ENCODE results near the gene IFNA13. TPM values are rescaled to one million over a fixed set of nuclear protein-coding genes. Genes with fewer than 3 reads are reported as not detected.
A peak's percentile ranks its signal among the peaks of the same experiment; 100 is the strongest.

IFNA13 gene
- total and polyA plus RNA-seq, 3 donors from 2014 or later: 0.63 to 1.9 TPM; not detected in 1

DNA sequence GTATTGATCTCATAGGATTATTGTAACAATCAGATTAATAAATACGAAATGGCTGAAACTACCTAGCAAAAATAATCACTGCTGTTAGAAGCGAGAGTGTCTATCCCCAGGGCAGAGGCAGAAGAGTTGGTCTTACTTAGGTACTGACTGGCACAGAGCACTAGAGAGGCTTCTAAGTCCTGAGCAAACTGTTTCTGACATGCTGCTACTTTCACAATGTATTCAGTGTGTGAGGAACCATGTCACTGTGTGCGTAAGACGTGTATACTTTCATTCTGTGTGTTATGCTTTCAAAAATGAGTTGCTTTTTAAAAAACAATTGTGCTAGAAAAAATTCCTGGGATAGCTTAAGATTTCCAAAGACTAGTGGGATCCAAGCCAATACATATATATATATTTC is 27.1 kb downstream of the IFNA13 start:
- H3K9me3 ChIP-seq: no peaks in the 10 kb centered on the region
- intact Hi-C loops (cut with DNase I; ENCODE audit: low total_unique reads): no loop called here
- no peak overlapping the region for H3K27ac ChIP-seq
- H3K4me1 ChIP-seq: no peaks in the 10 kb centered on the region
- no peaks in the 10 kb centered on the region for H3K27me3 ChIP-seq
- no peak for DNase-seq
- 88 to 96% methylated on average over 4 of the region's 4 CpGs for WGBS, 2 donors
- TF ChIP-seq POLR2A (IDR thresholded peaks at IDR 0.05): no peak
- TF ChIP-seq, protein P1, sequence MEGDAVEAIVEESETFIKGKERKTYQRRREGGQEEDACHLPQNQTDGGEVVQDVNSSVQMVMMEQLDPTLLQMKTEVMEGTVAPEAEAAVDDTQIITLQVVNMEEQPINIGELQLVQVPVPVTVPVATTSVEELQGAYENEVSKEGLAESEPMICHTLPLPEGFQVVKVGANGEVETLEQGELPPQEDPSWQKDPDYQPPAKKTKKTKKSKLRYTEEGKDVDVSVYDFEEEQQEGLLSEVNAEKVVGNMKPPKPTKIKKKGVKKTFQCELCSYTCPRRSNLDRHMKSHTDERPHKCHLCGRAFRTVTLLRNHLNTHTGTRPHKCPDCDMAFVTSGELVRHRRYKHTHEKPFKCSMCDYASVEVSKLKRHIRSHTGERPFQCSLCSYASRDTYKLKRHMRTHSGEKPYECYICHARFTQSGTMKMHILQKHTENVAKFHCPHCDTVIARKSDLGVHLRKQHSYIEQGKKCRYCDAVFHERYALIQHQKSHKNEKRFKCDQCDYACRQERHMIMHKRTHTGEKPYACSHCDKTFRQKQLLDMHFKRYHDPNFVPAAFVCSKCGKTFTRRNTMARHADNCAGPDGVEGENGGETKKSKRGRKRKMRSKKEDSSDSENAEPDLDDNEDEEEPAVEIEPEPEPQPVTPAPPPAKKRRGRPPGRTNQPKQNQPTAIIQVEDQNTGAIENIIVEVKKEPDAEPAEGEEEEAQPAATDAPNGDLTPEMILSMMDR (IDR thresholded peaks at IDR 0.05): no peak
- no peaks in the 10 kb centered on the region for H3K36me3 ChIP-seq (ENCODE audit: low read depth, missing control alignments)
- H3K4me3 ChIP-seq: no peak overlapping the region

DNA sequence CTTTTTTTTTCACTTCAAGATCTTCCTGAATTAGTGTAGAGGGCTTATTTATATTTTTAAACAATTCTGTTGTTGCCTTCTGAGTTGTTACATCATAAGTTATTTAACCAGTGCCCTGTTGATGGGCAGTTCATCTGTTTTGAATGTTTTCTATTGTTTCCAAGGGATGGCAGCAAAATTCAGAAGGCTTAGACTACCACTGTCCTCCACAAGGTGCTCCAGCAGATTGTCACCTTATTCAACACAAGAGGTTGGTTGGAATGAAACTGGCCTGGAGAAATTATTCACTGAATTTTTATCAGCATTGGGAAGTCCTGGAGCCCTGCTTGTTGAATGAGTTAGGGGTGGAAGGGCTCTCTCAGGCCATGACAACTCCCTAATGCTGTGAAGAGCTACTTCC is 31.4 kb downstream of the IFNA13 start:
- no peak for TF ChIP-seq POLR2A (IDR thresholded peaks at IDR 0.05)
- TF ChIP-seq, protein P1 (IDR thresholded peaks at IDR 0.05): no peak
- no peaks in the 10 kb centered on the region for H3K36me3 ChIP-seq (ENCODE audit: low read depth, missing control alignments)
- no peaks in the 10 kb centered on the region for H3K27me3 ChIP-seq
- intact Hi-C loops (cut with DNase I; ENCODE audit: low total_unique reads): no loop called here
- no peak overlapping the region for H3K4me3 ChIP-seq
- H3K4me1 ChIP-seq: peaks cover 23% of the 10 kb centered on the region
- H3K27ac ChIP-seq: no peak overlapping the region
- DNase-seq: no peak
- no peaks in the 10 kb centered on the region for H3K9me3 ChIP-seq

DNA sequence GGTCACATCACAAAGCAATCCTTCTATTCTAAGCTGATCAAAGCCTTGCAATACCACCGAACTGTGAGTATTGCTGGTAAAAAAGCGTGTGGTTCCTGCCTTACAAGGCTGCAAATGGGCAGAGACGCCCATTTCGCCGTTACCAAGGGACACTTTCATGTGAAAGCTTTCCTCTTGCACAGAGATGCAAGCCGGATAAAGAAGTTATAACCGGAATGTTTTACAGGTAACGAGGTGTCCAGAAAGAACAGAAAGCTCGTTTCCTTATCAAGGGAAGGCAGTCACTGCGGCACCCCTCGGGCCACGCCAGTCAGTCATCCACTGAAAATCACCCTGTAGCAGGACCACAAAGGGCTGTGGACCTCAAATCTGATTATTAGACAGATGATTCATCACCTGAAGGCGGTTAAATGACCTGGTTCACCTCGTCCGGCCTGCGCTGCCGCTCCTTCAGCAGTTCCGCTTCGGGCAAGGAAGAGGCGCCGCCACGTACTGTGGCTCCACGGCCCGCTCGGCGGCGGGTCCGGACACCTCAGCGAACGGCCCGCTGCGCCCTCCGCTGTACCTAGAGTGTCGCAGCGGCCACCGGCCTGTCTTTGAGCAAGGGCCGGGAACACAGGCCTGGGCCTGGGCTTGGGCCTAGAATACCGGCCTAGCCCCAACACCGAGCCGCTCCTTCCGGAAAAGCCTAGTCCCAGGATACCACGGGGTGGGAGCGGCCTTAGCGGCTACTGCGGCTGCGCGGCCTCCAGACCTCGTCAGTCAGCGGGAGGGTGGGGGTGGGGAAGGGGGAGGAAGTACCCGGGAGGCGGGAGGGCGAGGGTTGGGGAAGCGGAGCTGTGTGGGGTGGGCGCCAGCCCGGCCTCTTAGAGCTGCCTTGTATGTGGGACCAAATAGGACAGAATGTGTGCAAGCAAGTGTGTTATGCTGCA is 32.9 kb downstream of the IFNA13 start, which contains the start of gene KLHL9:
Gene KLHL9, minus strand, starts transcription at position 704 of the 932 bp plus-strand sequence. Its CDS starts 545 bp downstream, at position 159.
- DNase-seq: peak; percentile 92
- H3K4me3 ChIP-seq: peak within 1 kb of the TSS; percentile 76 to 98
- intact Hi-C loops (cut with DNase I; ENCODE audit: low total_unique reads): no loop called here
- peaks cover 29% of the 10 kb centered on the region for H3K4me1 ChIP-seq
- TF ChIP-seq POLR2A (IDR thresholded peaks at IDR 0.05): no peak
- TF ChIP-seq, protein P1 (IDR thresholded peaks at IDR 0.05): no peak
- H3K27me3 ChIP-seq: no peaks in the 10 kb centered on the region
- peak within 1 kb of the TSS; percentile 96 to 99 for H3K27ac ChIP-seq
- no peaks in the 10 kb centered on the region for H3K36me3 ChIP-seq (ENCODE audit: low read depth, missing control alignments)
- WGBS, 2 donors: 0% methylated on average over 25 to 46 of the region's 55 CpGs
- no peaks in the 10 kb centered on the region for H3K9me3 ChIP-seq

DNA sequence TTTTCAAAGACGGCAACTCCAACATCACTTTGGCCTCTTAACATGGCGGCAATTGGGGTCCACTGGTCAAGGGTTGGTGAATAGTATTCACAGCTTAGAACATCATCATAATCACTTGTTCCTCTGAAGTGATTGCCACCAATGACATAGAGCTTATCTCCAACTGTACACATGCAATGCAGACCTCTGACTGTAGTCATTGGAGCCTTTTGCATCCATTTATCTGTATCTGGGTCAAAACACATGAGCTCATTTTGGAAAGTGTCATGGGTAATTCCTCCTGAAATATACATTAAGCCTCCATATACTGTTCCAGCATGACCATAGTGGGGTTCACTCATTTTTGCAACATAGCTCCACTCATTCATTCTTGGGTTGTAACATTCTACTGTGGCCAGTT is 34.6 kb downstream of the IFNA13 start:
- 75 to 90% methylated on average over 2 of the region's 2 CpGs for WGBS, 2 donors
- TF ChIP-seq, protein P1 (IDR thresholded peaks at IDR 0.05): no peak
- no peak for TF ChIP-seq POLR2A (IDR thresholded peaks at IDR 0.05)
- DNase-seq: no peak
- Histone ChIP-seq H3K4me1 (peaks cover 29% of the 10 kb centered on the region), H3K4me3 (no peak overlapping the region), H3K36me3 (ENCODE audit: low read depth, missing control alignments) (no peaks in the 10 kb centered on the region), H3K27ac (no peak overlapping the region), H3K27me3 (no peaks in the 10 kb centered on the region), H3K9me3 (no peaks in the 10 kb centered on the region)
- intact Hi-C loops (cut with DNase I; ENCODE audit: low total_unique reads): no loop called here

All from testis (tissue), 3 donors.